Measurements from ENCODE around the gene SLC25A30. TPM values are rescaled to one million over a fixed set of nuclear protein-coding genes. Genes with fewer than 3 reads are reported as not detected.
"Not testable (repeated sequence)": the region's sequence is repeated elsewhere in the genome, so short reads cannot be mapped to it uniquely, and the experiment has no call there.

The SLC25A30 gene
- total RNA-seq, 2 donors from 2014 or later: 9.9 to 12.4 TPM

DNA sequence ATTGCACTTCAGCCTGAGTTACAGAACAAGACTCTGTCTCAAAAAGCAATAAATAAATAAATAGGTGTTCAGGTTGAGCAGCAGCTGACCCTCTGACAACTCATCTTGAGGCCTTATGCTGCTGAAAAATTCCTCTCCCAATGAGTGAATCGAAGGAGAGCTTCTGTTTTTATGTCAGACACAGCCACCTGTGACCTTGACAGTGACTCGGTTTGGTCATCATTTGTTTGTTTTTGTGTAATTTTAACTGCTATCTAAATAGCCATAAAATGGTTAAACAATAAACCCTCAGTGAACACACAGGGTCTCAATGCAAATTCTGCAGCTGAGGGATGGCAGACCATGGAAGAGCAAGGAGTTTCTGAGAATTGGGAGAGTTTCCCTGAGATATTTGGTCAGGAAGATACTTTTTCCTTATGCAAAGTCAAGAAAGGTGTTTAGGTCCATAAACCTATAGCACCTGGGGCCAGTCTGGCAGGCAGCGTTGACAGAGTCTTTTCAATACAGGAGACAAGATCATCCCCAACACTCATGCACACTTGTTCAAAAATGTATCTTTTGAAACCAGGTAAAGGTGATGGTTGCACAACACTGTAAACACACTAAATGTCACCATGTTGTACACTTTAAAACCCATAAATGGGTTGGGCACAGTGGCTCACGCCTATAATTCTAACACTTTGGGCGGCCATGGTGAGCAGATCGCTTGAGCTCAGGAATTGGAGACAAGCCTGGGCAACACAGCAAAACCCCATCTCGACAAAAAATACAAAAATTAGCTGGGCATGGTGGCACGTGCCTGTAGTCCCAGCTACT, 16.6 kb upstream of the SLC25A30 start:
- no peaks in the 10 kb centered on the region for H3K4me1 ChIP-seq (ENCODE audit: control insufficient read depth, insufficient read depth, low read length)
- H3K27me3 Mint-ChIP-seq (ENCODE audit: insufficient read depth): no peaks in the 10 kb centered on the region

DNA sequence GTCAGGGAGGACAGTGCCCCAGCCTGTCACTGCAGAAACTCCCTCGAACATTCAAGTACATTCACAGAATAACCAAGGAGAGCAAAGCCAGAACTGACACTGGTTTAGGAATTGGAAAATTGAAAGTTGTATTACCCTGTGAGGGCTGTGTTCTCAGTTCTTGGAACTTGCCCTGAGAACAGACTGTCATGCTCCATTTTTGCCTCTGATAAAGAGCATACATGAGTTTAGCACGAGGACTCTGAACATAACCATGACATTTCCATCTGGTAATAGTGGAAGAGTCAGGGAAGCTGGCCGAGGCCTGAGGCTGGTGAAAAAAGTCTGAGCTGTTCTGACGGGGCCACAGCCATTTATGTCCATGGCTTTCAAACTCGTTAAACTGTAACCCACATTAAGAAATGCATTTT, 15.2 kb upstream of the SLC25A30 start:
- Mint-ChIP-seq H3K9me3 (no peaks in the 10 kb centered on the region), H3K27me3 (ENCODE audit: insufficient read depth) (no peaks in the 10 kb centered on the region), H3K27ac (no peak overlapping the region), H3K36me3 (ENCODE audit: low read depth) (no peaks in the 10 kb centered on the region), H3K4me3 (no peak overlapping the region), H3K4me1 (no peaks in the 10 kb centered on the region)
- TF ChIP-seq, protein P1, sequence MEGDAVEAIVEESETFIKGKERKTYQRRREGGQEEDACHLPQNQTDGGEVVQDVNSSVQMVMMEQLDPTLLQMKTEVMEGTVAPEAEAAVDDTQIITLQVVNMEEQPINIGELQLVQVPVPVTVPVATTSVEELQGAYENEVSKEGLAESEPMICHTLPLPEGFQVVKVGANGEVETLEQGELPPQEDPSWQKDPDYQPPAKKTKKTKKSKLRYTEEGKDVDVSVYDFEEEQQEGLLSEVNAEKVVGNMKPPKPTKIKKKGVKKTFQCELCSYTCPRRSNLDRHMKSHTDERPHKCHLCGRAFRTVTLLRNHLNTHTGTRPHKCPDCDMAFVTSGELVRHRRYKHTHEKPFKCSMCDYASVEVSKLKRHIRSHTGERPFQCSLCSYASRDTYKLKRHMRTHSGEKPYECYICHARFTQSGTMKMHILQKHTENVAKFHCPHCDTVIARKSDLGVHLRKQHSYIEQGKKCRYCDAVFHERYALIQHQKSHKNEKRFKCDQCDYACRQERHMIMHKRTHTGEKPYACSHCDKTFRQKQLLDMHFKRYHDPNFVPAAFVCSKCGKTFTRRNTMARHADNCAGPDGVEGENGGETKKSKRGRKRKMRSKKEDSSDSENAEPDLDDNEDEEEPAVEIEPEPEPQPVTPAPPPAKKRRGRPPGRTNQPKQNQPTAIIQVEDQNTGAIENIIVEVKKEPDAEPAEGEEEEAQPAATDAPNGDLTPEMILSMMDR (conservative IDR thresholded peaks at IDR 0.05): no peak
- peak; percentile 28 for DNase-seq
- no peaks in the 10 kb centered on the region for H3K27me3 ChIP-seq (ENCODE audit: control insufficient read depth, insufficient read depth, low read length, poor library complexity, severe bottlenecking)
- no peak overlapping the region for H3K27ac ChIP-seq (ENCODE audit: low read depth, low read length)
- H3K9me3 ChIP-seq (ENCODE audit: control insufficient read depth, low read length): no peaks in the 10 kb centered on the region
- no peak overlapping the region for H3K9ac ChIP-seq (ENCODE audit: extremely low read depth, low read length, poor library complexity, severe bottlenecking)
- no peaks in the 10 kb centered on the region for H3K36me3 ChIP-seq (ENCODE audit: control insufficient read depth, insufficient read depth, low read length)
- H3K4me1 ChIP-seq (ENCODE audit: control insufficient read depth, insufficient read depth, low read length): no peaks in the 10 kb centered on the region
- 91 to 100% methylated on average over 2 to 5 of the region's 5 CpGs for WGBS, 2 experiments (ENCODE audit: insufficient coverage in 1 of 2, insufficient read length in 1 of 2)
- no peak overlapping the region for H3K4me3 ChIP-seq (ENCODE audit: low read length)

More for the DNA sequence above, 16.6 kb upstream of the SLC25A30 start:
- no peak for DNase-seq
- H3K27me3 ChIP-seq (ENCODE audit: control insufficient read depth, insufficient read depth, low read length, poor library complexity, severe bottlenecking): no peaks in the 10 kb centered on the region
- no peak overlapping the region for H3K27ac ChIP-seq (ENCODE audit: low read depth, low read length)
- H3K36me3 Mint-ChIP-seq (ENCODE audit: low read depth): no peaks in the 10 kb centered on the region
- H3K36me3 ChIP-seq (ENCODE audit: control insufficient read depth, insufficient read depth, low read length): no peaks in the 10 kb centered on the region
- peaks cover 4% of the 10 kb centered on the region for H3K4me1 Mint-ChIP-seq
- H3K27ac Mint-ChIP-seq: no peak overlapping the region
- WGBS, 2 experiments (ENCODE audit: insufficient coverage in 1 of 2, insufficient read length in 1 of 2): 91 to 97% methylated on average over 5 to 8 of the region's 8 CpGs
- no peaks in the 10 kb centered on the region for H3K9me3 ChIP-seq (ENCODE audit: control insufficient read depth, low read length)
- no peak overlapping the region for H3K4me3 Mint-ChIP-seq
- no peaks in the 10 kb centered on the region for H3K9me3 Mint-ChIP-seq
- TF ChIP-seq, protein P1 (conservative IDR thresholded peaks at IDR 0.05): no peak
- H3K9ac ChIP-seq (ENCODE audit: extremely low read depth, low read length, poor library complexity, severe bottlenecking): no peak overlapping the region
- no peak overlapping the region for H3K4me3 ChIP-seq (ENCODE audit: low read length)

DNA sequence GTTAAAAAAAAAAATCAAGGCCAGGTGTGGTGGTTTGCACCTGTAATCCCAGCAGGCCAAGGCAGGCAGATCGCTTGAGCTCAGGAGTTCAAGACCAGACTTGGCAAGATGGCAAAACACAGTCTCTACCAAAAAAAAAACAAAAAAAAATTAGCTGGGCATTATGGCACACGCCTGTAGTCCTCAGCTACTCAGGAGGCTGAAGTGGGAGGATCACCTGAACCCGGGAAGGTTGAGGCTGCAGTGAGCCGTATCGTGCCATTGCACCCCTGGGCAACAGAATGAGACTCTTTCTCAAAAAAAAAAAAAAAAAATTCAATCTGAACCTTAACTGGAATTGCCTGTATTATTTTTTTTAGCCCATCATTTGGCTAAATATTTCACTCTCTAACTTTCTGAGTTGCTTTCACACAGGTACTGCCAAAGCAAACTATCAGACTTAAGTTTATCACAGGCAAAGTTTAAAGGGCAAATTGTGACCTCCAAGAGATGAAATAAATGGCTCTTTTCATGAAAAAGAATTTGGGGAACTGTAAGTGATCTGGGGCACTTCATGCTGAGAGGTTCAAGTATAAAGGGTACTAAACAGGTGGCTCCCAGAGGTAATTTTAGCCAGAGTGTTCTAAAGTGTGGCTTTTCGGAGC, 14.7 kb upstream of the SLC25A30 start:
- no peaks in the 10 kb centered on the region for H3K36me3 Mint-ChIP-seq (ENCODE audit: low read depth)
- DNase-seq: peak; percentile 2
- H3K9ac ChIP-seq (ENCODE audit: extremely low read depth, low read length, poor library complexity, severe bottlenecking): no peak overlapping the region
- TF ChIP-seq, protein P1 (conservative IDR thresholded peaks at IDR 0.05): no peak
- no peak overlapping the region for H3K4me3 Mint-ChIP-seq
- no peaks in the 10 kb centered on the region for H3K27me3 Mint-ChIP-seq (ENCODE audit: insufficient read depth)
- H3K4me1 ChIP-seq (ENCODE audit: control insufficient read depth, insufficient read depth, low read length): no peaks in the 10 kb centered on the region
- H3K27ac Mint-ChIP-seq: no peak overlapping the region
- no peaks in the 10 kb centered on the region for H3K27me3 ChIP-seq (ENCODE audit: control insufficient read depth, insufficient read depth, low read length, poor library complexity, severe bottlenecking)
- H3K4me1 Mint-ChIP-seq: no peaks in the 10 kb centered on the region
- H3K36me3 ChIP-seq (ENCODE audit: control insufficient read depth, insufficient read depth, low read length): no peaks in the 10 kb centered on the region
- H3K27ac ChIP-seq (ENCODE audit: low read depth, low read length): no peak overlapping the region
- H3K4me3 ChIP-seq (ENCODE audit: low read length): no peak overlapping the region
- no peaks in the 10 kb centered on the region for H3K9me3 ChIP-seq (ENCODE audit: control insufficient read depth, low read length)
- H3K9me3 Mint-ChIP-seq: no peaks in the 10 kb centered on the region
- 93 to 94% methylated on average over 2 to 6 of the region's 6 CpGs for WGBS, 2 experiments (ENCODE audit: insufficient coverage in 1 of 2, insufficient read length in 1 of 2)

DNA sequence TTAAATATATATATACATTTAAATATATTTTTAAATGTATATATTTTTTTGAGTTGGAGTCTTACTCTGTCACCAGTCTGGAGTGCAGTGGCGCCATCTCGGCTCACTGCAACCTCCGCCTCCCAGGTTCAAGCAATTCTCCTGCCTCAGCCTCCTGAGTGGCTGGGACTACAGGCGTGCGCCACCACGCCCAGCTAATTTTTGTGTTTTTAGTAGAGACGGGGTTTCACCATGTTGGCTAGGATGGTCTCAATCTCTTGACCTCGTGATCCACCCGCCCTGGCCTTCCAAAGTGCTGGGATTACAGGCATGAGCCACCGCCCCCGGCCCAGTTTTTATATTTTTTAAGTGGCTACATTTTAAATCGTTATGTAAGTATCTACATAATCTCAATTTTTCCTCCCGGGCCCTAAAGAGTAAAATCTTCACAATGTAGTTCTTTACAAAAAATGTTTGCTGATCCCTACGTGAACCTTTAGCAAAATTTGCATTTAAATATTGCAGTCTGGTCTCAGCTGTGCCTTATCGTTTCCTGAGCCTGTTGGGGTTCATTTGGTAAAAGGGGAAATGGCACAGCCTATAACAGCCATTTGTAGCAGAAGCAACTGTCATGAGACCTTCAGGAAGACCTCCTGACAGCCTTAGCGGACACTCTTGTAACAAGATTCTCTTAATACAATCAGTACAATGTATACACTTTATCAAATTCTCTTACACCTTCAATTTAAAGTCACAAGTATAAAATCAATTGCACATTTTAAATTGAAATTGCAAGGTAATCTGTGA, 8.1 kb upstream of the SLC25A30 start:
- not testable (repeated sequence) for H3K36me3 ChIP-seq (ENCODE audit: control insufficient read depth, insufficient read depth, low read length); DNase-seq; H3K9ac ChIP-seq (ENCODE audit: extremely low read depth, low read length, poor library complexity, severe bottlenecking); H3K27ac Mint-ChIP-seq; H3K9me3 Mint-ChIP-seq; H3K9me3 ChIP-seq (ENCODE audit: control insufficient read depth, low read length); H3K4me3 ChIP-seq (ENCODE audit: low read length); H3K36me3 Mint-ChIP-seq (ENCODE audit: low read depth); H3K4me3 Mint-ChIP-seq; H3K27me3 Mint-ChIP-seq (ENCODE audit: insufficient read depth); H3K4me1 ChIP-seq (ENCODE audit: control insufficient read depth, insufficient read depth, low read length); H3K27ac ChIP-seq (ENCODE audit: low read depth, low read length); H3K4me1 Mint-ChIP-seq; H3K27me3 ChIP-seq (ENCODE audit: control insufficient read depth, insufficient read depth, low read length, poor library complexity, severe bottlenecking)
- WGBS, 2 experiments (ENCODE audit: insufficient coverage in 1 of 2, insufficient read length in 1 of 2): 88 to 92% methylated on average over 7 to 16 of the region's 16 CpGs

All from endodermal cell (in vitro differentiated cells).